Measurements from ENCODE around the gene ZNRF3. TPM values are rescaled to one million over a fixed set of nuclear protein-coding genes. Genes with fewer than 3 reads are reported as not detected.
"Not testable (repeated sequence)": the region's sequence is repeated elsewhere in the genome, so short reads cannot be mapped to it uniquely, and the experiment has no call there.

ZNRF3 gene
- total RNA-seq, 2 donors from 2014 or later = 7.9 to 11.5 TPM

DNA sequence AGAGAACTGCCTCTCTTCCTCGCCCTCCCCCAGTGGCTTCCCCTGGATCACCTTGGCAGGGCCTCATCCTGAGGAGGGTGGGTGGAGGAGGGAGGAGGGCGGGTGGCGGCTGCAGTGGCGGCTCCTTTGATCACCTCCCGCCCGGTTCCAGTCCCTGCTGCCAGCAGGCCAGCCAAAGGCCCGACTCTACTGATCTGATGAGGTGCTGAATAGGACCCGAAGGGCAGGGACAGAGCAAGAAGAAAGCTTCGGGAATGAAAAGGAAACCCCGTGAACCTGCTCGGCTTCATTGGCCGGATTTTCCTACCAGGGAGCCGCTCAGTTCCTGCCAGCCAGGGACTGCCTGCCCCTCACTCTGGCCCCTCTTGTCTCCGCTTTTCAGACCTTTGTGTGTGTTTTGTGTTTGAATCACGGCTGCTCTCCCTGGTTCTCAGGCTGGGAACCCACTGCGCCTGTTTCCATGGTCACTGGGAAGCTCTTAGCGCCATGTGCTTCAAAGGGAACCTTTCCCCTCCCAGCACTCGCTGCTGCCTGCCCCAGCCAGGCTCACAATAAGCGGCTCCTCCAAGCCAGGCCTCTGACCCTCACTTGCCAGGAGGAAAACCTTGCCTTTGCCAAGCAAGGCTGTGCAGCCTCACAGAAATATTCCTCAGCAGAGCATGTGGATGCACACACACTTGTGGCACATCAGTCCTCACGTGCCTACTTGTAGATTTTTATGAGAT, 121.4 kb downstream of the ZNRF3 start:
- Histone ChIP-seq H3K4me3 (peak overlapping the region in 1 of 2 donors; percentile 4), H3K4me1 (peaks cover 0 to 17% of the 10 kb centered on the region in 2 donors), H3K27me3 (no peaks in the 10 kb centered on the region), H3K36me3 (no peaks in the 10 kb centered on the region), H3K9me3 (no peaks in the 10 kb centered on the region), H3K27ac (peak overlapping the region; percentile 46 to 48)
- DNase-seq (ENCODE audit: low spot score) = no peak
- TF ChIP-seq, protein P1, sequence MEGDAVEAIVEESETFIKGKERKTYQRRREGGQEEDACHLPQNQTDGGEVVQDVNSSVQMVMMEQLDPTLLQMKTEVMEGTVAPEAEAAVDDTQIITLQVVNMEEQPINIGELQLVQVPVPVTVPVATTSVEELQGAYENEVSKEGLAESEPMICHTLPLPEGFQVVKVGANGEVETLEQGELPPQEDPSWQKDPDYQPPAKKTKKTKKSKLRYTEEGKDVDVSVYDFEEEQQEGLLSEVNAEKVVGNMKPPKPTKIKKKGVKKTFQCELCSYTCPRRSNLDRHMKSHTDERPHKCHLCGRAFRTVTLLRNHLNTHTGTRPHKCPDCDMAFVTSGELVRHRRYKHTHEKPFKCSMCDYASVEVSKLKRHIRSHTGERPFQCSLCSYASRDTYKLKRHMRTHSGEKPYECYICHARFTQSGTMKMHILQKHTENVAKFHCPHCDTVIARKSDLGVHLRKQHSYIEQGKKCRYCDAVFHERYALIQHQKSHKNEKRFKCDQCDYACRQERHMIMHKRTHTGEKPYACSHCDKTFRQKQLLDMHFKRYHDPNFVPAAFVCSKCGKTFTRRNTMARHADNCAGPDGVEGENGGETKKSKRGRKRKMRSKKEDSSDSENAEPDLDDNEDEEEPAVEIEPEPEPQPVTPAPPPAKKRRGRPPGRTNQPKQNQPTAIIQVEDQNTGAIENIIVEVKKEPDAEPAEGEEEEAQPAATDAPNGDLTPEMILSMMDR (IDR thresholded peaks at IDR 0.05) = no peak

DNA sequence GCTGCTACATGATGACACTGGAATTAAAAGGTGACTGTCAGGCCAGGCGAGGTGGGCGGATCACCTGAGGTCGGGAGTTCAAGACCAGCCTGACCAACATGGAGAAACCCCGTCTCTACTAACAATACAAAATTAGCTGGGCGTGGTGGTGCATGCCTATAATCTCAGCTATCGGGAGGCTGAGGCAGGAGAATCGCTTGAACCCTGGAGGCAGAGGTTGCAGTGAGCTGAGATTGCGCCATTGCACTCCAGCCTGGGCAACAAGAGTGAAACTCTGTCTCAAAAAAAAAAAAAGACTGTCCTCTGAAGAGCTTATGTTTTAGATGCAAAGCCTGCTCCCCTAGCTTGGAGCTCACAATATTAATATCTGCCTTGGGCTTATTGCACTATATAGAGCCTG, 122.4 kb downstream of the ZNRF3 start:
- not testable (repeated sequence) for H3K27ac ChIP-seq; H3K27me3 ChIP-seq; DNase-seq (ENCODE audit: low spot score); H3K36me3 ChIP-seq; H3K4me3 ChIP-seq; H3K9me3 ChIP-seq
- peaks cover 0 to 17% of the 10 kb centered on the region in 2 donors for H3K4me1 ChIP-seq

DNA sequence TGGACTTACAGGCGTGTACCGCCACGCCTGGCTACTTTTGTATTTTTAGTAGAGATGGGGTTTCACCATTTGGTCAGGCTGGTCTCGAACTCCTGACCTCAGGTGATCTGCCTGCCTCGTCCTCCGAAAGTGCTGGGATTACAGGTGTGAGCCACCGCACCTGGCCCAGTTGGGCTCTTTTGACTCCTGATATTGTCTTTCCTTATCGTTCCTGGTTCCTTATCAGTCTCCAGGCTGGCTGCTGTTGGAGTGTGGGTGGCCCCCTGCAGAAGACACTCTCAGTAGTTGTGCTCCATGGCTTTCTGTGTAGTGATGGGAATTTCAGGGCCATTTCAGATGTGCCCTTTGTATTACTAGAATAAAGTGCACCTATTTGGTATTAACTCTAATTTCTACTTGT, 123.0 kb downstream of the ZNRF3 start:
- no peak overlapping the region for H3K4me3 ChIP-seq
- H3K27me3 ChIP-seq = no peaks in the 10 kb centered on the region
- no peaks in the 10 kb centered on the region for H3K36me3 ChIP-seq
- DNase-seq (ENCODE audit: low spot score) = no peak
- no peak overlapping the region for H3K27ac ChIP-seq
- peaks cover 0 to 21% of the 10 kb centered on the region in 2 donors for H3K4me1 ChIP-seq
- no peaks in the 10 kb centered on the region for H3K9me3 ChIP-seq
- TF ChIP-seq, protein P1 (IDR thresholded peaks at IDR 0.05) = no peak

DNA sequence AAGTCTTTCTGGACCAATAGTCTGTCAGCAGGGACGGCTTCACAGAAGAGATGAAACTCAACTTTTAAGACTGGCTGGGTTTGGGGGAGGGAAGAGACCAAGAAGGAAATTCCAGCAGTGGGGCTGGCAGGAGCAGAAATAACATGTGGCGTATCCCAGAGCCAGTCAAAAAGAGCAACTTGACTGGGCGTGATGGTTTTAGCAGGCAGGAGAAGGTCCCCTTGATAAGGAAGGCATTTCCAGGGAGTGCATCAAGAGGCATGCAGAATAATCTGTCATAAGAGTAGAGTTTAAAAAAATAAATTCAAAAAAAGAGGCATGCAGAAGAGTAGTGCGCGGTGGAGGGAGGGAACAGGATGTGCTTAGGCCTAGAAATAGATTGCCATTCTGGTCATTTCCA, 125.8 kb downstream of the ZNRF3 start:
- H3K4me1 ChIP-seq = peaks cover 0 to 30% of the 10 kb centered on the region in 2 donors
- DNase-seq (ENCODE audit: low spot score) = no peak
- TF ChIP-seq, protein P1 (IDR thresholded peaks at IDR 0.05) = no peak
- H3K27ac ChIP-seq = peak overlapping the region in 1 of 2 donors; percentile 72
- H3K4me3 ChIP-seq = no peak overlapping the region
- no peaks in the 10 kb centered on the region for H3K36me3 ChIP-seq
- H3K27me3 ChIP-seq = no peaks in the 10 kb centered on the region
- no peaks in the 10 kb centered on the region for H3K9me3 ChIP-seq

DNA sequence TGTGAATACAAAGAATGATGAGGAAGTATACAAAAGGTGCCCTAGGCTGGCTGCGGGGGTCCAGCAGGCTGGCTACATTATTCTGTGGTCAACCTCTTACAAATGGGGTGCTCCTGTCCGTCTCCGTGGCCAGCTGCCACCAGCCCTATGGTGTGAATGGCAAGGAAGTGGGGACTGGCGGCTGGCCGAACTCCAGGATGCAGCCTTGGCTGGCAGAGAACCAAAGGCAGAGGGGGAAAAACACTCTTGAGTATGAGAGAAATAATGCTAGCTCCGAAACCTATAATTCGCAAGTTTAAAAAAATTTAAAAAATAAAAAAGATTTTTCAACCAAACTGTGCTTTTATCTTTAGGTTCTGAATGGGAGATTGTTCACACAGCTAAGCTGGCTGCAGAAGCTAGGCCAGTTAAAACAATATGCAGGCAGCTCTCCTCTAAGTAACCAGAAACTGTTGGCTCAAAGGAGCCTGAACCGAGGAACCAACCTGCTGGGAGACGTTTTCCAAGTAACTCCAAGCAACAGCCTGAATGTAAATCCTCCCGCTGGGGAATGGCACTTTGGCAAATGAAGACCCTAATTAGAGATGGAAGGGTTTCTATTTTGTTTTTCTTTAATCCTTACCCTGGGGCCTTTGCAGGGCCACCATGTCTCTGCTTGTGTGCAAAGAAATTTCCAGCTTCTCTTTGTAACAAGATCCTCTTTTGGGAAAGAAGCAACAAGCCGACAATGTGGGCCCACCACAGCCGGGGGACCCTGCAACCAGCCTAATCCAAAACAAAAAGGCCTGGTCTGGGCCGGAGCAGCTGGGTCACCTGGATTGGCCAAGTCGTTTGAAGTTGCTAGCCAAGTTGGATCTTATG, 128.1 kb downstream of the ZNRF3 start:
- no peak for DNase-seq (ENCODE audit: low spot score)
- H3K9me3 ChIP-seq = no peaks in the 10 kb centered on the region
- peaks cover 0 to 20% of the 10 kb centered on the region in 2 donors for H3K4me1 ChIP-seq
- no peak overlapping the region for H3K4me3 ChIP-seq
- TF ChIP-seq, protein P1 (IDR thresholded peaks at IDR 0.05) = no peak
- no peak overlapping the region for H3K27ac ChIP-seq
- no peaks in the 10 kb centered on the region for H3K27me3 ChIP-seq
- H3K36me3 ChIP-seq = no peaks in the 10 kb centered on the region

DNA sequence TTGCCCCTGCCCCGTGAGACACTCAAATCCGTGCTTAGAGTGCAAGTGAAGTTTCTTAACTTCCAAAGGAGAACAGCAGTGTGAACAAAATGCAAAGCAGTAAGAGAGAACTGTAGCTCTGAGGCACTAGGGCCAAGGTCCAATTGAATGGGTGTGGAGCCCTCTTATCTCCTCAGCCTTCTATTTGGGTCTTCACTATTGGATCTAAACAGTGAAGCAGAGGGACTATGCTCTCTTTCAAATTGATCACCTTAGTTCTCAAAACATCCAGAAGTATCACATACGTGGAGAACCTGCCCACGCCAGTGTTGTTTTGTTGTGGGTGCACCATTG, 128.7 kb downstream of the ZNRF3 start:
- Histone ChIP-seq H3K36me3 (no peaks in the 10 kb centered on the region), H3K27me3 (no peaks in the 10 kb centered on the region), H3K4me1 (peaks cover 0 to 20% of the 10 kb centered on the region in 2 donors), H3K27ac (no peak overlapping the region), H3K4me3 (no peak overlapping the region), H3K9me3 (no peaks in the 10 kb centered on the region)
- DNase-seq (ENCODE audit: low spot score) = no peak
- TF ChIP-seq, protein P1 (IDR thresholded peaks at IDR 0.05) = no peak

Data from right atrium auricular region (tissue), 2 donors.